GM19455 (cell line): ENCODE data around the gene P4HA2.

Experiments
- ATAC-seq: cut with Tn5 transposase; IDR thresholded peaks from one replicate; pipeline ENCODE4 v1.9.1; 2021; ENCODE audit not compliant: unreplicated experiment

P4HA2 gene

GRCh38 chr5:132265336-132266030 is 37.8 kb upstream of the P4HA2 start:
- no peak for ATAC-seq

GRCh38 chr5:132264546-132265335 is 37.1 kb upstream of the P4HA2 start:
- no peak for ATAC-seq

GRCh38 chr5:132263548-132264261 is 36.1 kb upstream of the P4HA2 start:
- ATAC-seq, result no peak

GRCh38 chr5:132262882-132263547 is 35.4 kb upstream of the P4HA2 start:
- no peak for ATAC-seq

- no peak for ATAC-seq
Measured at GRCh38 chr5:132261881-132262845, 34.5 kb upstream of the P4HA2 start.

- ATAC-seq, result no peak
Measured at GRCh38 chr5:132260714-132261551, 33.3 kb upstream of the P4HA2 start.

GRCh38 chr5:132260051-132260450 is 32.4 kb upstream of the P4HA2 start:
- no peak for ATAC-seq

GRCh38 chr5:132259069-132259851 is 31.6 kb upstream of the P4HA2 start:
- no peak for ATAC-seq

- ATAC-seq, result no peak
Measured at GRCh38 chr5:132258102-132259068, 30.7 kb upstream of the P4HA2 start.

- no peak for ATAC-seq
Measured at GRCh38 chr5:132257131-132258101, 29.8 kb upstream of the P4HA2 start, which contains the start of gene PDLIM4. TSS of gene PDLIM4 (plus strand) at chr5:132257696. CDS start at chr5:132257735, 39 bp downstream.

- no peak for ATAC-seq
Measured at GRCh38 chr5:132256783-132257130, 29.1 kb upstream of the P4HA2 start.

- no peak for ATAC-seq
Measured at GRCh38 chr5:132256086-132256782, 28.6 kb upstream of the P4HA2 start.

- ATAC-seq, result no peak
Measured at GRCh38 chr5:132254321-132254977, 26.8 kb upstream of the P4HA2 start.

- ATAC-seq, result no peak
Measured at GRCh38 chr5:132253452-132254320, 26.0 kb upstream of the P4HA2 start.
